ENCODE data around the gene PCDHA12. TPM values are rescaled to one million over a fixed set of nuclear protein-coding genes. Genes with fewer than 3 reads are reported as not detected.

PCDHA12 gene
- total and polyA plus RNA-seq, 9 of the 15 experiments (the other 6 are each of a cell fraction or from before 2014, with no cell fraction given), result not detected

Other genes starting within 250 kb of the PCDHA12 start
Only the 7 nearest of the 27 such genes appear.
- gene PCDHA6, start 47.3 kb upstream of the PCDHA12 start, total RNA-seq (2014; rRNA removed), result not detected in 2 replicates
- gene PCDHA6, start 47.3 kb upstream of the PCDHA12 start, total RNA-seq (2014; rRNA removed; fragmentation: Illumina TruSeq; extraction: Trizol), result not detected in 2 replicates
- gene PCDHA6, start 47.3 kb upstream of the PCDHA12 start, total RNA-seq (2015; rRNA removed; fragmentation: Illumina TruSeq; extraction: Trizol), result not detected in 2 replicates
- gene PCDHA6, start 47.3 kb upstream of the PCDHA12 start, total RNA-seq (2021), result not detected in 2 replicates
- not detected in 2 replicates for gene PCDHA6, start 47.3 kb upstream of the PCDHA12 start, polyA plus RNA-seq (2011; rRNA removed)
- not detected in 2 replicates for gene PCDHA6, start 47.3 kb upstream of the PCDHA12 start, polyA plus RNA-seq (2014; fragmentation: Illumina TruSeq; extraction: Trizol)
- gene PCDHA6, start 47.3 kb upstream of the PCDHA12 start, polyA plus RNA-seq (2014; fragmentation: Nextera tagmentation; extraction: Ambion mirVana), result not detected
- not detected in 2 replicates for gene PCDHA6, start 47.3 kb upstream of the PCDHA12 start, polyA plus RNA-seq (2014; rRNA removed)
- not detected in 2 replicates for gene PCDHA7, start 41.0 kb upstream of the PCDHA12 start, total RNA-seq (2014; rRNA removed)
- not detected in 2 replicates for gene PCDHA7, start 41.0 kb upstream of the PCDHA12 start, total RNA-seq (2014; rRNA removed; fragmentation: Illumina TruSeq; extraction: Trizol)
- gene PCDHA7, start 41.0 kb upstream of the PCDHA12 start, total RNA-seq (2015; rRNA removed; fragmentation: Illumina TruSeq; extraction: Trizol), result not detected in 2 replicates
- gene PCDHA7, start 41.0 kb upstream of the PCDHA12 start, total RNA-seq (2021), result not detected in 2 replicates
- gene PCDHA7, start 41.0 kb upstream of the PCDHA12 start, polyA plus RNA-seq (2011; rRNA removed), result not detected in 2 replicates
- not detected in 2 replicates for gene PCDHA7, start 41.0 kb upstream of the PCDHA12 start, polyA plus RNA-seq (2014; fragmentation: Illumina TruSeq; extraction: Trizol)
- gene PCDHA7, start 41.0 kb upstream of the PCDHA12 start, polyA plus RNA-seq (2014; fragmentation: Nextera tagmentation; extraction: Ambion mirVana), result not detected
- gene PCDHA7, start 41.0 kb upstream of the PCDHA12 start, polyA plus RNA-seq (2014; rRNA removed), result not detected in 2 replicates
- not detected in 2 replicates for gene PCDHA8, start 34.1 kb upstream of the PCDHA12 start, total RNA-seq (2014; rRNA removed)
- gene PCDHA8, start 34.1 kb upstream of the PCDHA12 start, total RNA-seq (2014; rRNA removed; fragmentation: Illumina TruSeq; extraction: Trizol), result not detected in 2 replicates
- gene PCDHA8, start 34.1 kb upstream of the PCDHA12 start, total RNA-seq (2015; rRNA removed; fragmentation: Illumina TruSeq; extraction: Trizol), result not detected in 2 replicates
- not detected in 2 replicates for gene PCDHA8, start 34.1 kb upstream of the PCDHA12 start, total RNA-seq (2021)
- gene PCDHA8, start 34.1 kb upstream of the PCDHA12 start, polyA plus RNA-seq (2011; rRNA removed), result not detected in 2 replicates
- gene PCDHA8, start 34.1 kb upstream of the PCDHA12 start, polyA plus RNA-seq (2014; fragmentation: Illumina TruSeq; extraction: Trizol), result not detected in 2 replicates
- gene PCDHA8, start 34.1 kb upstream of the PCDHA12 start, polyA plus RNA-seq (2014; fragmentation: Nextera tagmentation; extraction: Ambion mirVana), result not detected
- not detected in 2 replicates for gene PCDHA8, start 34.1 kb upstream of the PCDHA12 start, polyA plus RNA-seq (2014; rRNA removed)
- not detected in 2 replicates for gene PCDHA9, start 26.9 kb upstream of the PCDHA12 start, total RNA-seq (2014; rRNA removed)
- gene PCDHA9, start 26.9 kb upstream of the PCDHA12 start, total RNA-seq (2014; rRNA removed; fragmentation: Illumina TruSeq; extraction: Trizol), result not detected in 2 replicates
- not detected in 2 replicates for gene PCDHA9, start 26.9 kb upstream of the PCDHA12 start, total RNA-seq (2015; rRNA removed; fragmentation: Illumina TruSeq; extraction: Trizol)
- not detected in 2 replicates for gene PCDHA9, start 26.9 kb upstream of the PCDHA12 start, total RNA-seq (2021)
- not detected in 2 replicates for gene PCDHA9, start 26.9 kb upstream of the PCDHA12 start, polyA plus RNA-seq (2011; rRNA removed)
- not detected in 2 replicates for gene PCDHA9, start 26.9 kb upstream of the PCDHA12 start, polyA plus RNA-seq (2014; fragmentation: Illumina TruSeq; extraction: Trizol)
- not detected for gene PCDHA9, start 26.9 kb upstream of the PCDHA12 start, polyA plus RNA-seq (2014; fragmentation: Nextera tagmentation; extraction: Ambion mirVana)
- gene PCDHA9, start 26.9 kb upstream of the PCDHA12 start, polyA plus RNA-seq (2014; rRNA removed), result not detected in 2 replicates
- not detected in 2 replicates for gene PCDHA10, start 19.4 kb upstream of the PCDHA12 start, total RNA-seq (2014; rRNA removed)
- gene PCDHA10, start 19.4 kb upstream of the PCDHA12 start, total RNA-seq (2014; rRNA removed; fragmentation: Illumina TruSeq; extraction: Trizol), result not detected in 2 replicates
- gene PCDHA10, start 19.4 kb upstream of the PCDHA12 start, total RNA-seq (2015; rRNA removed; fragmentation: Illumina TruSeq; extraction: Trizol), result not detected in 2 replicates
- not detected in 2 replicates for gene PCDHA10, start 19.4 kb upstream of the PCDHA12 start, total RNA-seq (2021)
- gene PCDHA10, start 19.4 kb upstream of the PCDHA12 start, polyA plus RNA-seq (2011; rRNA removed), result not detected in 2 replicates
- not detected in 2 replicates for gene PCDHA10, start 19.4 kb upstream of the PCDHA12 start, polyA plus RNA-seq (2014; fragmentation: Illumina TruSeq; extraction: Trizol)
- not detected for gene PCDHA10, start 19.4 kb upstream of the PCDHA12 start, polyA plus RNA-seq (2014; fragmentation: Nextera tagmentation; extraction: Ambion mirVana)
- gene PCDHA10, start 19.4 kb upstream of the PCDHA12 start, polyA plus RNA-seq (2014; rRNA removed), result not detected in 2 replicates
- gene PCDHA11, start 6.4 kb upstream of the PCDHA12 start, total RNA-seq (2014; rRNA removed), result not detected in 2 replicates
- gene PCDHA11, start 6.4 kb upstream of the PCDHA12 start, total RNA-seq (2014; rRNA removed; fragmentation: Illumina TruSeq; extraction: Trizol), result not detected in 2 replicates
- gene PCDHA11, start 6.4 kb upstream of the PCDHA12 start, total RNA-seq (2015; rRNA removed; fragmentation: Illumina TruSeq; extraction: Trizol), result not detected in 2 replicates
- not detected in 2 replicates for gene PCDHA11, start 6.4 kb upstream of the PCDHA12 start, total RNA-seq (2021)
- not detected in 2 replicates for gene PCDHA11, start 6.4 kb upstream of the PCDHA12 start, polyA plus RNA-seq (2011; rRNA removed)
- gene PCDHA11, start 6.4 kb upstream of the PCDHA12 start, polyA plus RNA-seq (2014; fragmentation: Illumina TruSeq; extraction: Trizol), result not detected in 2 replicates
- gene PCDHA11, start 6.4 kb upstream of the PCDHA12 start, polyA plus RNA-seq (2014; fragmentation: Nextera tagmentation; extraction: Ambion mirVana), result not detected
- gene PCDHA11, start 6.4 kb upstream of the PCDHA12 start, polyA plus RNA-seq (2014; rRNA removed), result not detected in 2 replicates
- gene PCDHA13, start 6.8 kb downstream of the PCDHA12 start, total RNA-seq (2014; rRNA removed), result not detected in 2 replicates
- gene PCDHA13, start 6.8 kb downstream of the PCDHA12 start, total RNA-seq (2014; rRNA removed; fragmentation: Illumina TruSeq; extraction: Trizol), result not detected in 2 replicates
- gene PCDHA13, start 6.8 kb downstream of the PCDHA12 start, total RNA-seq (2015; rRNA removed; fragmentation: Illumina TruSeq; extraction: Trizol), result not detected in 2 replicates
- gene PCDHA13, start 6.8 kb downstream of the PCDHA12 start, total RNA-seq (2021), result not detected in 2 replicates
- not detected in 2 replicates for gene PCDHA13, start 6.8 kb downstream of the PCDHA12 start, polyA plus RNA-seq (2011; rRNA removed)
- gene PCDHA13, start 6.8 kb downstream of the PCDHA12 start, polyA plus RNA-seq (2014; fragmentation: Illumina TruSeq; extraction: Trizol), result not detected in 2 replicates
- not detected for gene PCDHA13, start 6.8 kb downstream of the PCDHA12 start, polyA plus RNA-seq (2014; fragmentation: Nextera tagmentation; extraction: Ambion mirVana)
- gene PCDHA13, start 6.8 kb downstream of the PCDHA12 start, polyA plus RNA-seq (2014; rRNA removed), result not detected in 2 replicates